ENCODE measurements around the gene COX5A.

The COX5A gene

DNA sequence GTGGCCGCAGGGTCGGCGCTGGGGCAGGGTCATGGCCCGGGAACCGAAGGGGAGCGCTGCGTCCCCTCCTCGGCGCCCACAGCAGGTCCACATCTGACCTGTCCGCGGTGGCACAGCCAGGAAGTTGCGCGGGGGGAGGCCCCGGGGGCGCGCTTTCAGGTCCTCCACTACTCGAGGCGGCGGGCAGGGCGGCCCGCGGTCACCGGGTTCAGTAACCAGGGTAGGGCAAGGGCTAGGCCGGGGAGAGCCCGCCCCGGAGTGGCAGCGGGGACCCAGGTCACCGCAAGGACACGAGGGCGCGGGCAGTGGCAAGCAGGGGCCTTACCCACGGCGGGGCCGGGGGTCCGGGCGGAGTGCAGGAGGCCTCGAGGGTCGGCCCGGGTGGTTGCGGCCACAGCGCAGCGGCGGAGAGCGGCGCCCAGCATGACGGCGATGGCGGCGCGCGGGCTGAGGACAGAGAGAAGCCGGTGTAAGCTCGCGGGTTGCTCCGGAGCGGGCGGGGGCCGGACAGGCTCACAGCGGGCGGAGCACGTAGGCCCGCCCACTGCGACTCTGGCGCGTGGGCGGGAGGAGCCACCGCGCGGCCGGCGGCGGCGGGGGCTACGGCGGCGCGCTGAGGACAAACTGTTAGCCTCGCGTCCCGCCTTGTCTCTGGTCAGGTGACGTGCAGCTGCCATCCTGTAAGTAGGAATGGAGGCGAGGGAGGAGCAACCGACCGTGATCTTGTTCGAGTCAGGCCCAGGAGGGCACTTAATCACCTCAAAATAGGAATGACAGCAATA, at the start of gene COX5A:
Gene COX5A (minus strand): TSS at position 484 of the 782 bp plus-strand sequence. CDS start 59 bp downstream, at position 425.
- in situ Hi-C loops (cut with MboI; ENCODE audit: low sequenced_read_pairs), result no loop called here

DNA sequence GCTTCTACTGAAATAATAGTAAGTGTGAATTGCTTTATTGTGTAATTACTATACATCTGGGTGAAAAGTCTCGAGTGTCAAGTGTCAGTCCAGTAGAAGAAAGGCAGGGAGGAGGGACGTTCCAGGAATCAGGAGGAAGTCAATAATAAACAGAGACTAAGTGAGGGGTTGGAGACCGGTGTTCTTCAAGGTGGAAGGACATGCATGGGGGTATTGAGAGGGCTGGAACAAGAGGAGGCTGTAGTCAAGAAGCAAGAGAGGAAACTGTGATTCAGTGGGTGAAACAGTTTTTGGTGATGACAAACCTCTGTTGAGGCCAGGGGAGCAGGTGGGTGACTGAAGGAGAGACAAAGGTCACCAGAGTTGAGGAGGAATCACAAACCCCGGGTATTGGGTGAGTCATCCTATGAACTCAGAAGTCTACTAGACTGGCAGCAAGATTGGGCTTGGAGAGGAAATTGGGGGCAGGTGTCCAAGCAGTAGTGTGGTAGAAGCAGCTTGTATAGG, 45.9 kb upstream of the COX5A start:
- in situ Hi-C loops (cut with MboI; ENCODE audit: low sequenced_read_pairs), result no loop called here

- in situ Hi-C loops (cut with MboI; ENCODE audit: low sequenced_read_pairs), result no loop called here
Observed at GRCh38 chr15:74982183-74982582, 44.3 kb upstream of the COX5A start.

GRCh38 chr15:74978503-74978902, 40.6 kb upstream of the COX5A start:
- in situ Hi-C loops (cut with MboI; ENCODE audit: low sequenced_read_pairs), result no loop called here

DNA sequence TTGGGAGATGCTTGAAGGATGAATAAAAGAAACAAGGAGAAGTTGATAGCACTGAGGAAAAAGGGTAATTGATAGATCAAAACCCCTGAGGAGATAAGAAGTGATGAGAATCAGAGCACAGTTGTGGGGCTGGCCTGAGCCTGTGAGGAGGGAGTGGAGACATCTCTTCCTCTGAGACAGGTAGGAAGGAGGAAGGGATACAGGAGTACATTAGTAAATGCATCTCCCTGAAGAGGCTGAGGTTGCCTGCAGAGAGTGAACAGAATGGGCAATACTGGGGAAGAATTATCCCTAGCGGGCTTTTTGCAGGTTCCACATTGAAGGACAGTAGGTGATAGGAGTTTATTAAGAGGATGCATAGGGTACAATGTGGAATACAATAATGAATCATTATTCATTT, 40.2 kb upstream of the COX5A start:
- in situ Hi-C loops (cut with MboI; ENCODE audit: low sequenced_read_pairs), result no loop called here

DNA sequence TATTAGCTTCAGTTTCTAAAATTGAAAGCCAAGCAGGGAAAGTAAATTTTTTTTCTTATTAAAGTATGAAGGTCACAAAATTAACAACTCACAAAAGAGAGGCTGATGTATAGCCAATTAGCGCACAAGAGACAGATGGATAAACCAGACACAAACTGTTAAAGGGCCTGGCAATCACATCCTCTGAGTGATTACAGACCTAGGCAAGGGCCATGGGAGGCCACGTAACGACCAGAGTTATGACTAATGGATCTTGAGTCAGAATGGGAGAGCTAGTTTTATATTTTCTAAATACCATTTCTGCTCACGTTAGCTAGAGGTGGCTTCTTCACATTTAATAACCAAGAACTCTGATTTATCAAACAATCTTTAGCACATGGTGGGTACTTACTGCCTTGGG, 39.7 kb upstream of the COX5A start:
- in situ Hi-C loops (cut with MboI; ENCODE audit: low sequenced_read_pairs), result no loop called here

DNA sequence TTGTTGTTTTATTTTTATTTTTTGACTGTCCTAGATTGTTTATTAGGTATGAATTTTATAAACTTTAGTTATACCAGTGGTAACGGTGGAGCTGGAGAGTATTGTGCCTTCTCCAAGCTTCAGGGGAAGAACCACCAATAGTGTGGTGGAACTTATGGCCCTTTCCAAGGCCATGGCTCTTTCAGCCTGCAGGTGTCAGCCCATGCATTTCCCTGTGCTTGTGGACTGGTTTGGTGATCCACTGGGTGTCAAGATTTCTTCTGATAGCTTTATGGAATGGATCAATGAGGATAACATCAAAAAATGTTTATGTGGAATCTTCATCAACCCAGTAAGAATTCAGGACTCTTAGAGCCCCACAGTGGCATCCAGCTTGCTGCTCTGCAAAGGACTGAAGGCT, 38.3 kb upstream of the COX5A start:
- in situ Hi-C loops (cut with MboI; ENCODE audit: low sequenced_read_pairs), result no loop called here

GRCh38 chr15:74967670-74968069, 29.8 kb upstream of the COX5A start:
- in situ Hi-C loops (cut with MboI; ENCODE audit: low sequenced_read_pairs), result no loop called here

DNA sequence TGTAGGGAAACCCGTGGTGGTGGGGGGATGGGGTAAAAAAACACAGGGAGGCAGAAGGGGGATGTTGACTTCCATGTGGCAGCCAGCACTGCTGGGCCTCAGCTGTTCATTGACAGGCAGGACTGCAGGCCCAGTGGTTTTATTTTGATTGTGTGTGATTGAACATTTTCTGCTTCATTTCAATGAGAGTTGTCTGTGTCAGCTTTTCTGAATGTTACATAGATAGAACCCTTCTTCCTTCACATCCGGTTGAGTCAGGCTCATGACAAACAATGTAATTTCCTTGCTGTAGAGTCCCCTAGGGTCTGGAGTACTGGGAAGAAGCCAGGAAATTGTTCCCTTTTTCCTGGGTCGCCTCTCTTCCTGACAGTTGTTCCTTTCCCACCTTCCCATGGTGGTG, 26.9 kb upstream of the COX5A start:
- in situ Hi-C loops (cut with MboI; ENCODE audit: low sequenced_read_pairs), result no loop called here

- in situ Hi-C loops (cut with MboI; ENCODE audit: low sequenced_read_pairs), result no loop called here
Observed at GRCh38 chr15:74963213-74963612, 25.3 kb upstream of the COX5A start.

DNA sequence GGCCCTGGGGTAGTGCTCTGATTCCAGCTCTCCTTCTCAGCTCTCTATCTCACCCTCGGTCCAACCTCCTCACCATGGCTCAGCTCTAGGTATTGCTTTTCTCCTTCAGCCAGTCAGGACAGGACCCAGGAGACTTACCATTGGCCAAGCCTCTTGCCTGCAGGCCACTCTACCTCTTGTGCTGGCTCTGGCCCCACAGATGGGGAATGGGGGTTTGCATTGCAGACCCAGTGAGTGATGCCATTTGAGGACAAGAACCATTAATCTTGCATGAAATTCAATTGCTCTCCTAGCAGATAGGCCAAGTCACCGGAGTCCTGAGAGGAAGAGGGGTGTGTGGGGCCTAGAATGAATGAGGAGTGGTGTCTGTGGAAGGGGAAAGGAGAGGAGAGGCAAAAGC, 24.8 kb upstream of the COX5A start:
- in situ Hi-C loops (cut with MboI; ENCODE audit: low sequenced_read_pairs), result no loop called here

- in situ Hi-C loops (cut with MboI; ENCODE audit: low sequenced_read_pairs), result no loop called here
Observed at GRCh38 chr15:74962219-74962618, 24.3 kb upstream of the COX5A start.

- in situ Hi-C loops (cut with MboI; ENCODE audit: low sequenced_read_pairs), result no loop called here
Observed at GRCh38 chr15:74961616-74962015, 23.7 kb upstream of the COX5A start.

DNA sequence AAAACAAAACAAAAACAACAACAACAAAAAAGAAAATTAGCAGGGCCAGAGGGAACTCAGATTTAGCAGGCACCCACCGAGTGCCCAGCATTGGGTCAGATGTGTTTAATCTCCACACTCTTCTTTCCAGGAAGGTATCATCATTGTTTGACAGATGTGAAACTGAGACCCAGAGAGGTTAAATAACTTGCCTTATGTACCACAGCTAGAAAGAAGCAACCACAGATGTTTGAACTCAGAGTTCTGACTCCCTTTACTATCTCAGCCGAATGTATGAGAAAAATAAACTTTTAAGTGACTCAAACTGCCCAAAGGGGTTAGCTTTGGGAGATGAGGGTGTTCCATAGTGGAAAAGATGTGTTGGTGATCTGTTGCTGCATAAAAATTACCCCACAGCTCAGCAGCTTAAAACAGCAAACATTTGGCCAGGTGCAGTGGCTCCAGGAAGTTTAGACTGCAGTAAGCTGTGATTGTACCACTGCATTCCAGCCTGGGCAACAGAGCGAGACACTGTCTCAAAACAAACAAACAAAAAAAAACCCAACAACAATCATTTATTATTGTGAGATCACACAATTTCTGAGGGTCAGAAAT, 23.2 kb upstream of the COX5A start:
- in situ Hi-C loops (cut with MboI; ENCODE audit: low sequenced_read_pairs), result no loop called here

GRCh38 chr15:74960286-74960685, 22.4 kb upstream of the COX5A start:
- in situ Hi-C loops (cut with MboI; ENCODE audit: low sequenced_read_pairs), result no loop called here

DNA sequence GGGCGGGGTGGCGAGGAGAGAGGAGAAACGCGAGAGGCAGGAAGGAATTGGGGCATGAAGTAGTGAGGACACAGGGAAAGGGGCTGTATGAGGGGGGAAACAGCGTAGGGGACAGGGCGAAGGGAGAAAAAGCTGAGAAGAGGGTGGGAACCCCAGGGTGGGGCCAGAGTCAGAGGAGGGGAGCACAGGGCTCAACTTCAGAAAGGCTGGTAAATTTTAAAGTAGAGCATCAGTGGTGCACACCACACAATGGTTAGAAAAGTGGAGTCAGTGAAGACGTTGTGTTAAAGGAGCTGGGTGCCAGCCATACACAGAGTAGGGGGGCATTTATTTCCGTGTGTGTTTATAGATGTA, 21.7 kb upstream of the COX5A start:
- in situ Hi-C loops (cut with MboI; ENCODE audit: low sequenced_read_pairs), result no loop called here

DNA sequence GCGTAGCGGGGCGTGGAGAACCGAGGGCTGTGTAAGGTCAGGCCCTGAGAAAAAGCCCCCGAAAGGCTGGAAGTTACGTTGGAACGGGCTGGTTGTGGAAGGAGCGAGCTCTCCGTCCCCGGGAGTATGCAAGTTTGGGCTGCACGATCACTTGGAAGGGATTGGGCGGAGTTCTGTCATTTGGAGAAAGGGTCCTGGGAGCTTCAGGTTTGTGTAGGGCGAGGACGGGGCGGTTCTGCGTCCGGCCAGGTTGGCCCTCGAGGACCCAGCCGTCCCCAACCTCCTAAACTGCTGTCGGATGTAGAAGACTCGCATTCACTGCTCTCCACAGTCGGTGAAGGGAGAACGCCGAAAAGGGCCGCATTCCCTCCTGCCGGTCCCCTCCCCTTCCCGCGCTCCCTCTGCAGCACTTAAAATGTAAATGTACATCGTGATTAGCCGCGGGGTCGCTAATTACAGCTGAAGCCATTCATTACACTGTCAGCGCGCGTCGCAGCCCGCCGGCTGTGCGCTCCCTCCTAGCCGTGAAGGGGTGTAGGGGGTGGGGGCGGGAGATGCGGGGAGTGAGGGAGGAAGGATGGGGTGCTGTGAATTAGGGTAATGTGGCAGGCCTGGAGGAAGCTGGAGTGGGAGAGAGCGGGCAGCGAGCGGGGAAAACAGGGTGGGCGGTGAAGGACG, 21.2 kb upstream of the COX5A start:
- in situ Hi-C loops (cut with MboI; ENCODE audit: low sequenced_read_pairs), result no loop called here

- in situ Hi-C loops (cut with MboI; ENCODE audit: low sequenced_read_pairs), result no loop called here
Observed at GRCh38 chr15:74958320-74958907, 20.5 kb upstream of the COX5A start.

GRCh38 chr15:74957476-74958035, 19.7 kb upstream of the COX5A start:
- in situ Hi-C loops (cut with MboI; ENCODE audit: low sequenced_read_pairs), result no loop called here

DNA sequence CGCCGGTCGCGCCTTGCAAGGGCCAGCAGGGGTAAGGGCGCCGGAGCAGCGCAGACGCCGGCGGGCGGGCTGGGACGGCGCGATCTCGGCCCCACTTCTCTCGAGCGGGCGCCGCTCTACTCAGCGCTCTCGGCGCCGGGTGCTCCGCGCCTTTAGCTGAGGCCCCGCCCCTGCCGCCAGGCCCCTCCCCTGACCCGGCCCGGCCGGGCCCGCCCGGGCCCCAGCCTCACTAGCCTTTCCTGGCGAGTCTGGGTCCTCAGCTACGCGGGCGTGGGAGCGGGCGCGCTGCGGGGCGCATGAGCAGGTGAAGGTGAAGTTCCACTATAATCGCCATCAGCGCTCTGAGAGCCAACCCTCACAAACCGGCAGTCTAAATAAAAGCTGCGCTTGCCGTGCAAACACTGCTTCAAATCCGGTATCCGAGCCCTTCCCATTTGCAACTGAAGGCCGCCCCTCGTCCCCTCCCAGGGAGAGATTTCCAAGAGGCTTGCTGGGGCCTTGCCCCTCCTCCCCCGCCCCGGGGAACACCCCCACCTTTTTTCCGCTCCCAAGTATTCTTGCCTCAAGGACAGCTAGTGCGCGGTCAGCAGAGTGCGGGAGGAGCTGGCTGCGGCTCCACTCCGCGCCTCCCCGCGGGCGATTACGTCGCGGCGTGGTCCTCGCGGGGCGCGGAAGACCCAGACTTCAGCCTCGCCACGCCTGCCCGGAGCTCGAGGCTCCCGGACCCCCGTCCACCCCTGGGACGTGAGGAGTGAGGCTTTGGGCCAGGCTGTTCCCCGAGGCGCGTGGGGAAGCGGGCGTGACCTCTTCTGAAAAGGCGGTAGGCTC, 19.0 kb upstream of the COX5A start, which contains the start of gene RPP25:
Gene RPP25 (minus strand): TSS at position 125 of the 828 bp plus-strand sequence. CDS start 189 bp downstream, outside the sequence.
- in situ Hi-C loops (cut with MboI; ENCODE audit: low sequenced_read_pairs), result no loop called here

Measured in HL-60/S4 treated with retinoic acid at 250 ng/mL for 4 days and 3 days (cell line).